ENCODE data around the gene SDK1. TPM values are rescaled to one million over a fixed set of nuclear protein-coding genes. Genes with fewer than 3 reads are reported as not detected.
A peak's percentile ranks its signal among the peaks of the same experiment; 100 is the strongest.

Gene SDK1
- total and polyA plus RNA-seq, 7 donors, result 0.31 to 2.4 (median 1.3) TPM

DNA sequence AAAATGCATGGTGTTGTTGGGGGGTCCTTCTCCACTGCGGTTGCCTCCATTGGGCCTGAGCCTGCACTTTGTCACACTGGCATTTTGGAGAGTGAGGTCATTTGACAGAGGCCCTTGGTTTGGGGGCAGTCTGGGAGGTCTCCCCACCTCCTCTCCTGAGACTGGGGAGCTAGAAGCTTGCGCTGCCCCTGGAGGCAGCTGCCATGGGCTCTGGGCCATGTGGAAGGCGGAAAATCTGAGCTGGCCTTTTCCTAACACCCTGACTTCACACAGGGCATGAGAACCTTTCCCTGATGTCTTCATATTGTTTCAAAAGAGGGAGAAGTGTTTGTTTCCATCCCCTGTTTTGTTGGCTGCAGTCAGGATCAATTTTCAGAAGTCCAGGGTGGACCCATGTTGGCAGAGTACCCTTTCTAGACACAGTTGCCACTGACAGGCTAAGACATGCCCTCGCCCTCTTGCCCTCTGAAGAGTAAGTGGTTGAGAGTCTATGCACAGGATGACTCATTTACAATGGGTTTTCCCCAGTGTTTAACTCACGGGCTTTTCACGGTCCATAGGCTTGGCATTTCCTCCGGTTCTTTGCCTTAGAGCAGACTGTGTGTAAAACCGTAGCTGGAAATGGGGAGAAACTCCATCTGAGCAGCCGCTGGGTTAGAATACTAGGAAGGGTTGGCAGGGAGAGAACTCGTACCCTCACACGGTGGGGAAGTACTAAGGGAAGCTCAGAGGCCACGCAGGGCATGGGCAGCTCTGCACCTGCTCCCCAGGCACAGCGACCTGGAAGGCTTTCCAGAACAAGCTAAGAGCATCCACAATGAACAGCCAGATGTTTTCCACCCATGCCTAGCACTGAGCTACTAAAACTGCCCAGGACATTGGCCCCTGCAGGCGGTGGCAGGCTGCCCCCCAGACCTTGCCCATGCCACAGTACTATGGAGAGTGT, 655.0 kb downstream of the SDK1 start:
- Histone ChIP-seq H3K27ac (no peak overlapping the region), H3K4me1 (no peaks in the 10 kb centered on the region), H3K4me3 (no peak overlapping the region), H3K36me3 (ENCODE audit: insufficient read depth in 1 of 2, low read depth in 1 of 2) (no peaks in the 10 kb centered on the region), H3K27me3 (ENCODE audit: insufficient read depth in 3 of 3, low read length in 2 of 3) (peaks cover 0 to 2% (median 0%) of the 10 kb centered on the region in 3 donors), H3K9me3 (no peaks in the 10 kb centered on the region)
- TF ChIP-seq, protein P1, sequence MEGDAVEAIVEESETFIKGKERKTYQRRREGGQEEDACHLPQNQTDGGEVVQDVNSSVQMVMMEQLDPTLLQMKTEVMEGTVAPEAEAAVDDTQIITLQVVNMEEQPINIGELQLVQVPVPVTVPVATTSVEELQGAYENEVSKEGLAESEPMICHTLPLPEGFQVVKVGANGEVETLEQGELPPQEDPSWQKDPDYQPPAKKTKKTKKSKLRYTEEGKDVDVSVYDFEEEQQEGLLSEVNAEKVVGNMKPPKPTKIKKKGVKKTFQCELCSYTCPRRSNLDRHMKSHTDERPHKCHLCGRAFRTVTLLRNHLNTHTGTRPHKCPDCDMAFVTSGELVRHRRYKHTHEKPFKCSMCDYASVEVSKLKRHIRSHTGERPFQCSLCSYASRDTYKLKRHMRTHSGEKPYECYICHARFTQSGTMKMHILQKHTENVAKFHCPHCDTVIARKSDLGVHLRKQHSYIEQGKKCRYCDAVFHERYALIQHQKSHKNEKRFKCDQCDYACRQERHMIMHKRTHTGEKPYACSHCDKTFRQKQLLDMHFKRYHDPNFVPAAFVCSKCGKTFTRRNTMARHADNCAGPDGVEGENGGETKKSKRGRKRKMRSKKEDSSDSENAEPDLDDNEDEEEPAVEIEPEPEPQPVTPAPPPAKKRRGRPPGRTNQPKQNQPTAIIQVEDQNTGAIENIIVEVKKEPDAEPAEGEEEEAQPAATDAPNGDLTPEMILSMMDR (IDR thresholded peaks at IDR 0.05), result no peak
- ATAC-seq (peak in 1 of 4 donors; percentile 63), DNase-seq (no peak)
- WGBS, 3 donors, result 43 to 60% (median 55%) methylated on average over 14 of the region's 14 CpGs
- intact Hi-C loops (cut with DNase I), result no loop called here

GRCh38 chr7:3956949-3957348, 655.9 kb downstream of the SDK1 start:
- WGBS, 3 donors, result 87 to 92% (median 88%) methylated on average over 11 of the region's 11 CpGs
- H3K4me1 ChIP-seq, result no peaks in the 10 kb centered on the region
- no peaks in the 10 kb centered on the region for H3K9me3 ChIP-seq
- H3K27ac ChIP-seq, result no peak overlapping the region
- DNase-seq, result no peak
- no peaks in the 10 kb centered on the region for H3K36me3 ChIP-seq (ENCODE audit: insufficient read depth in 1 of 2, low read depth in 1 of 2)
- H3K4me3 ChIP-seq, result no peak overlapping the region
- ATAC-seq, result no peak
- peaks cover 0 to 2% (median 0%) of the 10 kb centered on the region in 3 donors for H3K27me3 ChIP-seq (ENCODE audit: insufficient read depth in 3 of 3, low read length in 2 of 3)
- TF ChIP-seq, protein P1 (IDR thresholded peaks at IDR 0.05), result no peak
- intact Hi-C loops (cut with DNase I), result no loop called here

GRCh38 chr7:3957472-3958108, 656.5 kb downstream of the SDK1 start:
- WGBS, 3 donors, result 86 to 88% (median 88%) methylated on average over 8 of the region's 8 CpGs
- ATAC-seq, result no peak
- TF ChIP-seq, protein P1 (IDR thresholded peaks at IDR 0.05), result no peak
- Histone ChIP-seq H3K4me1 (no peaks in the 10 kb centered on the region), H3K36me3 (ENCODE audit: insufficient read depth in 1 of 2, low read depth in 1 of 2) (no peaks in the 10 kb centered on the region), H3K27ac (no peak overlapping the region), H3K4me3 (no peak overlapping the region), H3K9me3 (no peaks in the 10 kb centered on the region), H3K27me3 (ENCODE audit: insufficient read depth in 3 of 3, low read length in 2 of 3) (peaks cover 0 to 2% (median 0%) of the 10 kb centered on the region in 3 donors)
- intact Hi-C loops (cut with DNase I), result no loop called here
- DNase-seq, result no peak

- ATAC-seq, result no peak
- DNase-seq, result no peak
- Histone ChIP-seq H3K36me3 (ENCODE audit: insufficient read depth in 1 of 2, low read depth in 1 of 2) (no peaks in the 10 kb centered on the region), H3K4me3 (no peak overlapping the region), H3K9me3 (no peaks in the 10 kb centered on the region), H3K27me3 (ENCODE audit: insufficient read depth in 3 of 3, low read length in 2 of 3) (peaks cover 0 to 2% (median 0%) of the 10 kb centered on the region in 3 donors), H3K27ac (no peak overlapping the region), H3K4me1 (no peaks in the 10 kb centered on the region)
- WGBS, 3 donors, result 77 to 92% (median 92%) methylated on average over 5 of the region's 5 CpGs
- TF ChIP-seq, protein P1 (IDR thresholded peaks at IDR 0.05), result no peak
- intact Hi-C loops (cut with DNase I), result no loop called here
These were observed 657.0 kb downstream of the SDK1 start for GRCh38 chr7:3958109-3958483.

Data from psoas muscle (tissue), 8 donors.